Left ventricle myocardium inferior (tissue), 1 donor: ENCODE results near the gene CCDC175. TPM values are rescaled to one million over a fixed set of nuclear protein-coding genes. Genes with fewer than 3 reads are reported as not detected.

ENCODE experiments used
- DNase-seq: peaks from one replicate; pipeline ENCODE4 v3.0.0-alpha.2; 2020
- H3K27ac ChIP-seq: fragments of 200-600 bp; replicated peaks from 2 replicates; pipeline ENCODE4 v1.8.0; 2021
- H3K27me3 ChIP-seq: fragments of 200-600 bp; 2 replicates; pipeline ENCODE4 v1.8.0; 2021; ENCODE audit warnings: low read depth
- H3K36me3 ChIP-seq: fragments of 200-600 bp; 2 replicates; pipeline ENCODE4 v1.8.0; 2021
- H3K4me1 ChIP-seq: fragments of 200-600 bp; 2 replicates; pipeline ENCODE4 v1.8.0; 2021
- H3K4me3 ChIP-seq: fragments of 200-600 bp; 2 replicates; pipeline ENCODE4 v1.8.0; 2021; ENCODE audit warnings: mild to moderate bottlenecking, moderate library complexity
- H3K9me3 ChIP-seq: fragments of 200-600 bp; replicated peaks from 2 replicates; pipeline ENCODE4 v1.8.0; 2021
- intact Hi-C: fragments of 100-400 bp; cut with micrococcal nuclease; formaldehyde crosslinking; loops from one replicate; pipeline ENCODE4 v1.11.0; 2022
- total RNA-seq: library from RNA; stranded (reverse); fragmentation: NEBNext Ultra II Directional; extraction: Animal tissue kit (Norgen Biotek cat#: 25700); gene quantifications from one replicate; pipeline ENCODE4 v1.2.1, GENCODE V29; 2021
- TF ChIP-seq, protein P1 (sequence below): fragments of 200-600 bp; IDR thresholded peaks from 2 replicates; pipeline ENCODE4 v1.8.0; 2021; ENCODE audit warnings: antibody characterized with exemption, mild to moderate bottlenecking, borderline replicate concordance
- donor health status: DM: no; HTN: yes; CAD: no; lungs with severe emphysema.

CCDC175 gene
- total RNA-seq, 1 donor from 2014 or later = not detected

DNA sequence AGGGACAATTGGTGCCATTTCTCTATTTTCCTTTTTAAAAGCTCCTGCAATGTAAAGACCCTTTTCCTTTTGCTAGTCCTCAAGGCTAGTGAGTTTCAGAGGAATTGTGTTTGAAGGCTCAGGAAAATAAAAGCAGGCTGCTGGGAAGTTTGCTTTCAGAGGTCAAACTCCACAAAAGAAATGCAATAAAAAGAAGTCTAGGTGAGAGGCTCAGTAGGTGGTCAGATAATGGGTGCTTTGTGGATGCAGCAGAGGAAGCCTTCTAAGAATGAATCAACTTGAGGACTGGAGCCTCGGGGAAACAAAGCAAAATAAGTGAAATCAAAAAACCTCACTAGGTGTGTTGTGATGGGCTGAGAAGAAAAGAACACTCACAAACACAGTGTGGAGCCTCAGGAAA lies 10.3 kb downstream of the CCDC175 start:
- H3K9me3 ChIP-seq = no peaks in the 10 kb centered on the region
- intact Hi-C loops = no loop called here
- H3K27me3 ChIP-seq = peaks cover 45% of the 10 kb centered on the region
- no peaks in the 10 kb centered on the region for H3K36me3 ChIP-seq
- TF ChIP-seq, protein P1, sequence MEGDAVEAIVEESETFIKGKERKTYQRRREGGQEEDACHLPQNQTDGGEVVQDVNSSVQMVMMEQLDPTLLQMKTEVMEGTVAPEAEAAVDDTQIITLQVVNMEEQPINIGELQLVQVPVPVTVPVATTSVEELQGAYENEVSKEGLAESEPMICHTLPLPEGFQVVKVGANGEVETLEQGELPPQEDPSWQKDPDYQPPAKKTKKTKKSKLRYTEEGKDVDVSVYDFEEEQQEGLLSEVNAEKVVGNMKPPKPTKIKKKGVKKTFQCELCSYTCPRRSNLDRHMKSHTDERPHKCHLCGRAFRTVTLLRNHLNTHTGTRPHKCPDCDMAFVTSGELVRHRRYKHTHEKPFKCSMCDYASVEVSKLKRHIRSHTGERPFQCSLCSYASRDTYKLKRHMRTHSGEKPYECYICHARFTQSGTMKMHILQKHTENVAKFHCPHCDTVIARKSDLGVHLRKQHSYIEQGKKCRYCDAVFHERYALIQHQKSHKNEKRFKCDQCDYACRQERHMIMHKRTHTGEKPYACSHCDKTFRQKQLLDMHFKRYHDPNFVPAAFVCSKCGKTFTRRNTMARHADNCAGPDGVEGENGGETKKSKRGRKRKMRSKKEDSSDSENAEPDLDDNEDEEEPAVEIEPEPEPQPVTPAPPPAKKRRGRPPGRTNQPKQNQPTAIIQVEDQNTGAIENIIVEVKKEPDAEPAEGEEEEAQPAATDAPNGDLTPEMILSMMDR = no peak
- H3K4me3 ChIP-seq = no peak overlapping the region
- no peak for DNase-seq
- H3K4me1 ChIP-seq = no peaks in the 10 kb centered on the region
- no peak overlapping the region for H3K27ac ChIP-seq

DNA sequence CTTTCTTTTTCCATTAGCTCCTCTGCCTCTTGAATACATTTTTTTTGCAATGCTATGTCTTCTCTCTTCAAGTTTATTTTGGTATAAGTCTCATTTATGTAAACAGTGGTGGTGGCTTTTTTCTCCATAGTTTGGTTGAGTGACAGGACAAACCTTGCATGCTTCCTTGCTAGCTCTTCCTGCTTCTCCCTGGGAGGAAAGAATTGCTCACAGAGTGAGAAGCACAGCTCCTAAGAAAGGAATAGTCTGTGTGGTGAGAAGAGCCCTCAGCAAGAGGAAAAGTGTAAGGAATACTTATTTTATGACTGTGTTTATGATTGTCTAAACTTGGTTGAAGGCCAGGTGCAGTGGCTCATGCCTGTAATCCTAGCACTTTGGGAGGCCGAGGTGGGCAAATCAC lies 11.5 kb downstream of the CCDC175 start:
- Histone ChIP-seq H3K27ac (no peak overlapping the region), H3K27me3 (peaks cover 44% of the 10 kb centered on the region), H3K4me3 (no peak overlapping the region), H3K36me3 (no peaks in the 10 kb centered on the region), H3K4me1 (no peaks in the 10 kb centered on the region), H3K9me3 (no peaks in the 10 kb centered on the region)
- TF ChIP-seq, protein P1 = no peak
- intact Hi-C loops = no loop called here
- no peak for DNase-seq

DNA sequence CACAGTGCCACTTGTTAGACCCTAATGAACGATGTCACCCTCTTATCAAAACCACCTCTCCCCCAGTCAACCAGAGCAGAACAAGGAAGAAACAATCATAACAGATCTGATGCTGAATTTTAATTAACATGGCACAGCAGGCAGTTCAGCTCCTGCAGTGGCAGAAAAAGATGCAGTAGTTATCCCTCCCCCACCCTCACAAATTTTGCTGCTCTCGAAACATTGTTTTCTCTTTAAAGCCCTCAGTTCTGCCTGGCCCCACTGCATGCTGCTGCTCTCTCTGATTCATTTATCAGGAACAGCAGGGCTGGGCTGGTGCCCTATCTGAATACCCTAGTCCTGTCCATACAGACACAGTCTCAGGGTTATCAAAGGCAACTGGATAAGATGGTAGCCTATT lies 12.2 kb downstream of the CCDC175 start:
- Histone ChIP-seq H3K4me1 (no peaks in the 10 kb centered on the region), H3K4me3 (no peak overlapping the region), H3K27ac (no peak overlapping the region), H3K27me3 (peaks cover 39% of the 10 kb centered on the region), H3K36me3 (no peaks in the 10 kb centered on the region), H3K9me3 (no peaks in the 10 kb centered on the region)
- intact Hi-C loops = no loop called here
- no peak for DNase-seq
- TF ChIP-seq, protein P1 = no peak

DNA sequence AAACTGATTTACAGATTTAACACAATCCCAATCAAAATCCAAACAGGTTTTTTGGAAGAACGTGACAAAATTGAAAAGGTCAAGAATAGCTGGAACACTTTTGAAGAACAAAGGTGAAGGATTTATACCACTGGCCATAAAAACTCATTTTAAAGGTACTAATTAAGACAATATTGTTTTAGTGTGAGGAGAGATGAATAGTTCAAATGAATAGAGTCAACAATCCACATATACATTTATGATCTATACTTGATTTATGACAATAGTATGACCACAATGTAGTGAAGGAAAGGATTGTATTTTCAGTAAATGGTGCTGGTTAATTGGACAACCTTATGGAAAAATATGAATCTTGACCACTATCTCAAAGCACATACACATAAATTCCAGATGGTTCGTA lies 29.3 kb downstream of the CCDC175 start:
- intact Hi-C loops = no loop called here
- peaks cover 23% of the 10 kb centered on the region for H3K27me3 ChIP-seq
- no peak overlapping the region for H3K27ac ChIP-seq
- DNase-seq = no peak
- TF ChIP-seq, protein P1 = no peak
- peaks cover 6% of the 10 kb centered on the region for H3K9me3 ChIP-seq
- no peak overlapping the region for H3K4me3 ChIP-seq
- H3K36me3 ChIP-seq = no peaks in the 10 kb centered on the region
- no peaks in the 10 kb centered on the region for H3K4me1 ChIP-seq

DNA sequence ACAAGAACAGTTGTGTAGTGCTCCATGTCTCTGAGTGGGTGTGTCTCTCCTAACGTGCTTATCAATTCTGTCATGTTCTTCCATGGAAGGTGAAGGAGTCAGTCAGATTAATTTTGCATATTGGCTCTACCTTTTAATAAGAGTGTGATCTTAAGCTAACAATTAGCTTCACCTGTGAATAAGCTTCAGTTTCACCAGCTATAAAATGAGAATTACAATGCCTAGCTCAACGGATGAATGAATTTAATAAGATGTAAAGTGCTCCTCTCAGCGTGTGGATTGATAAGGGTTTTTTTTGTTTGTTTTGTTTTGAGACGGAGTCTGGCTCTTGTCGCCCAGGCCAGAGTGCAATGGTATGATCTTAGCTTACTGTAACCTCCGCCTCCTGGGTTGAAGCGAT lies 32.7 kb downstream of the CCDC175 start:
- intact Hi-C loops = no loop called here
- TF ChIP-seq, protein P1 = no peak
- H3K4me1 ChIP-seq = no peaks in the 10 kb centered on the region
- H3K27me3 ChIP-seq = peaks cover 23% of the 10 kb centered on the region
- DNase-seq = no peak
- H3K27ac ChIP-seq = no peak overlapping the region
- H3K9me3 ChIP-seq = no peaks in the 10 kb centered on the region
- H3K36me3 ChIP-seq = no peaks in the 10 kb centered on the region
- H3K4me3 ChIP-seq = no peak overlapping the region

DNA sequence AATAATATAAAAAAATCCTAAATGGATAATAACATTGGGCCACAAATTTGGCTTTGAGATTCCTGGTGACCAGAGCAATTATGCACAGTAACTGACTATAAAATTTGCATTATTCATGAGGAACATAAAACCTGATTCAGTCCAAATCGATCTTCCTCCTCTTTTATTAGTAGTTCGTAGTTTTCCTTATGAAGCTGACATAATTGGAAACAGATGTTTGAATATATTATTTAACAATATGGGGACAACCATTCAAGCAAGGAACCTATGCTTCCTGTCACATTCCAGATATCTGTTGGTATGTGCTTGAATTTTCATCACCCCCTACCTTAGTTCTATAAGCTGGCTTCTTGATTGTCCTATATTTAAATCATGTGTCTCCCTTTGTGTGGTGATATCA lies 34.9 kb downstream of the CCDC175 start:
- Histone ChIP-seq H3K36me3 (no peaks in the 10 kb centered on the region), H3K27me3 (peaks cover 23% of the 10 kb centered on the region), H3K4me1 (no peaks in the 10 kb centered on the region), H3K27ac (no peak overlapping the region), H3K4me3 (no peak overlapping the region), H3K9me3 (no peaks in the 10 kb centered on the region)
- TF ChIP-seq, protein P1 = no peak
- DNase-seq = no peak
- intact Hi-C loops = no loop called here
